ENCODE measurements around the gene ZFYVE28.

DNA sequence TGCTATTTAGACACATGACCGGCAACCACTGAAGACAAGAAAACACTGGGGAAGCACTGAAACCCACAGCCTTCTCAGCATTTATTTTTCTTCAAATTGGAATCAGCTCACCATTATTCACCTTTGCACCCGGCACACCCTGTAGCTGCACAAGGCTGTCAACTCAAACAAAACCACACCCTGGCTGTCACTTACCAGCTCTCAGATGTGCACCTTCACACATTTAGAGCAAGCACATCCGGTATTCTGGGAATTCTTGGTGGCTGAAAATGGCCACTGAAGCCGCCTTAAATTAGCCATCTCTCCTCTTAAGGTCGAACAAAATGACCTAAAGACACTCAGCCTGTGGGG, 5.9 kb downstream of the ZFYVE28 start:
- TF ChIP-seq, protein P1, sequence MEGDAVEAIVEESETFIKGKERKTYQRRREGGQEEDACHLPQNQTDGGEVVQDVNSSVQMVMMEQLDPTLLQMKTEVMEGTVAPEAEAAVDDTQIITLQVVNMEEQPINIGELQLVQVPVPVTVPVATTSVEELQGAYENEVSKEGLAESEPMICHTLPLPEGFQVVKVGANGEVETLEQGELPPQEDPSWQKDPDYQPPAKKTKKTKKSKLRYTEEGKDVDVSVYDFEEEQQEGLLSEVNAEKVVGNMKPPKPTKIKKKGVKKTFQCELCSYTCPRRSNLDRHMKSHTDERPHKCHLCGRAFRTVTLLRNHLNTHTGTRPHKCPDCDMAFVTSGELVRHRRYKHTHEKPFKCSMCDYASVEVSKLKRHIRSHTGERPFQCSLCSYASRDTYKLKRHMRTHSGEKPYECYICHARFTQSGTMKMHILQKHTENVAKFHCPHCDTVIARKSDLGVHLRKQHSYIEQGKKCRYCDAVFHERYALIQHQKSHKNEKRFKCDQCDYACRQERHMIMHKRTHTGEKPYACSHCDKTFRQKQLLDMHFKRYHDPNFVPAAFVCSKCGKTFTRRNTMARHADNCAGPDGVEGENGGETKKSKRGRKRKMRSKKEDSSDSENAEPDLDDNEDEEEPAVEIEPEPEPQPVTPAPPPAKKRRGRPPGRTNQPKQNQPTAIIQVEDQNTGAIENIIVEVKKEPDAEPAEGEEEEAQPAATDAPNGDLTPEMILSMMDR (IDR thresholded peaks at IDR 0.05): no peak
- no peak for TF ChIP-seq POLR2A (IDR thresholded peaks at IDR 0.05)
